K562 (cell line): ENCODE data around the gene GDF15. TPM values are rescaled to one million over a fixed set of nuclear protein-coding genes. Genes with fewer than 3 reads are reported as not detected.

Source experiments
- ASH1L ChIP-seq: fragments of 450-650 bp; IDR thresholded peaks from 2 replicates; pipeline ENCODE4 v1.6.1; 2018; ENCODE audit warnings: borderline replicate concordance, mild to moderate bottlenecking, low read depth; ENCODE audit not compliant: partially characterized antibody
- CREM ChIP-seq: IDR thresholded peaks from 2 replicates; pipeline ENCODE4 v1.6.1; 2014; ENCODE audit warnings: antibody characterized with exemption, low read depth
- EWSR1 ChIP-seq: fragments of 450-650 bp; IDR thresholded peaks from 2 replicates; pipeline ENCODE4 v1.6.1; 2018; ENCODE audit warnings: borderline replicate concordance, mild to moderate bottlenecking, low read depth, moderate library complexity; ENCODE audit not compliant: partially characterized antibody
- FOXK1 ChIP-seq: sonication (generic); formaldehyde crosslinking; IDR thresholded peaks from 2 replicates; pipeline ENCODE4 v1.8.0; 2022; ENCODE audit warnings: missing genetic modification reagents, mild to moderate bottlenecking, borderline replicate concordance
- FUS ChIP-seq: fragments of 200-400 bp; formaldehyde crosslinking; optimal IDR thresholded peaks from 2 replicates; pipeline ENCODE3; 2017; ENCODE audit warnings: low read depth, low read length
- GABPB2 ChIP-seq: fragments of 250-450 bp; sonication (Bioruptor Pico); conservative IDR thresholded peaks from 2 replicates; pipeline ENCODE4 v1.5.1; 2021; ENCODE audit warnings: mild to moderate bottlenecking
- GATAD2A ChIP-seq: fragments of 450-650 bp; IDR thresholded peaks from 2 replicates; pipeline ENCODE4 v1.6.1; 2017
- GATAD2B ChIP-seq: fragments of 450-650 bp; IDR thresholded peaks from 2 replicates; pipeline ENCODE4 v1.6.1; 2017; ENCODE audit warnings: mild to moderate bottlenecking, borderline replicate concordance
- MYNN ChIP-seq, 2 experiments: sonication (generic); formaldehyde crosslinking in 1 of 2; IDR thresholded peaks; 2 replicates each; pipeline versions ENCODE4 v1.5.0 to v1.6.1; 2016 to 2020; ENCODE audit warnings: antibody characterized with exemption in 1 of 2, missing genetic modification reagents in 1 of 2
- NCOA2 ChIP-seq, 2 experiments: fragments of 450-650 bp; IDR thresholded peaks; 2 replicates each; pipeline ENCODE4 v1.6.1; 2018; ENCODE audit warnings: mild to moderate bottlenecking in 2 of 2, moderate library complexity in 1 of 2; ENCODE audit not compliant: partially characterized antibody in 2 of 2
- PTTG1 ChIP-seq: fragments of 450-650 bp; IDR thresholded peaks from 2 replicates; pipeline ENCODE4 v1.6.1; 2016; ENCODE audit warnings: low read depth, mild to moderate bottlenecking, missing genetic modification characterization, missing compliant biosample characterization
- SAFB2 ChIP-seq: fragments of 200-400 bp; formaldehyde crosslinking; IDR thresholded peaks from 2 replicates; pipeline ENCODE4 v1.6.1; 2018; ENCODE audit warnings: borderline replicate concordance, low read length, low read depth, moderate library complexity; ENCODE audit not compliant: severe bottlenecking
- SREBF1 ChIP-seq: fragments of 150-350 bp; IDR thresholded peaks from 2 replicates; pipeline ENCODE4 v1.6.1; 2014; ENCODE audit warnings: antibody characterized with exemption, low read depth, low read length, borderline replicate concordance
- TEAD2 ChIP-seq: fragments of 450-650 bp; IDR thresholded peaks from 2 replicates; pipeline ENCODE4 v1.6.1; 2016; ENCODE audit warnings: missing genetic modification characterization, control low read depth, missing compliant biosample characterization
- ZFP30 ChIP-seq: fragments of 250-450 bp; sonication (Bioruptor Pico); IDR thresholded peaks from 2 replicates; pipeline ENCODE4 v1.8.0; 2022; ENCODE audit warnings: moderate library complexity, mild to moderate bottlenecking, inconsistent platforms, borderline replicate concordance
- ZNF766 ChIP-seq: fragments of 200-800 bp; sonication (Bioruptor generic); conservative IDR thresholded peaks from 2 replicates; pipeline ENCODE4 v1.6.1; 2016; ENCODE audit warnings: missing genetic modification characterization, missing compliant biosample characterization
- ZSCAN29 ChIP-seq: fragments of 450-650 bp; IDR thresholded peaks from 2 replicates; pipeline ENCODE4 v1.6.1; 2017
- polyA plus RNA-seq, 8 experiments: library from polyadenylated mRNA; depleted of rRNA in 4 of 8; stranded (reverse) in 5 of 8; unstranded in 3 of 8; fragments of >200 nt; fragmentation: Nextera tagmentation in 2 of 8; fragmentation: Illumina TruSeq in 1 of 8; extraction: Ambion mirVana in 2 of 8; extraction: Trizol in 1 of 8; gene quantifications; 2 replicates each; pipeline versions ENCODE4 v1.2.1 to v1.2.3, GENCODE V29; 2011 to 2014; ENCODE audit warnings: inconsistent platforms in 1 of 8, missing spikeins in 1 of 8
- total RNA-seq, 7 experiments: library from RNA; depleted of rRNA in 6 of 7; stranded (reverse); fragments of >200 nt in 6 of 7; fragmentation: Illumina TruSeq in 2 of 7; extraction: Trizol in 2 of 7; gene quantifications; 2 replicates each; pipeline versions ENCODE4 v1.2.1 to v1.2.3, GENCODE V29; 2011 to 2021; ENCODE audit warnings: low replicate concordance in 1 of 7
- TF ChIP-seq, protein P1 (sequence below), 2 experiments: fragments of 450-650 bp; formaldehyde crosslinking in 1 of 2; IDR thresholded peaks; 2 replicates each; pipeline versions ENCODE4 v1.4.0 to v1.6.1; 2014 to 2020; ENCODE audit warnings: mild to moderate bottlenecking in 2 of 2, borderline replicate concordance in 1 of 2, low read depth in 1 of 2
- TF ChIP-seq, protein P2 (sequence below): sonication (generic); formaldehyde crosslinking; IDR thresholded peaks from 2 replicates; pipeline ENCODE4 v1.8.0; 2022; ENCODE audit warnings: missing genetic modification reagents, mild to moderate bottlenecking, moderate library complexity, borderline replicate concordance

Gene GDF15
- total and polyA plus RNA-seq, 9 of the 15 experiments (the other 6 are each of a cell fraction or from before 2014, with no cell fraction given) = 2.3 to 82.4 (median 12.5) TPM

DNA sequence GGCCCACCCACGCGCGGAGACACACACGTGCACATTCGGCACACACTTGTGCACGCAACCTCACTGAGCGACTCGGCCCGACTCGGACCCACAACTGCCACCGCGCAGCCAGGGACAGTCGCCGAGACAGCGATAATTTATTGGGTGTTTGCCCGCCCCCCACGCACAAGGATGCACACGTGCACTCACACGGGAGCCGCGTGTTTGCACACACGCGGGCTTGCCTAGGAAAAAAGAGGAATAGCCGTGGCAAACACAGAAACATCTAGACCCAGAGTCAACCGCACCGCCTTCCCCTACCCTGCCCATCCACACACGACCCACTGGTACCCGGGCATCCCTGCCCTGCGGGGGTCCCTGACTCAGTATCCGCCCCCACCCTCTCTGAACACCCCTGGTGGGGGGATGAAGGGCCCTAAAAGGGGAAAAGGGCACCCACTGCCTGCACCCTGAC lies 32.1 kb downstream of the GDF15 start (continued):
- TF ChIP-seq GATAD2B (peak; percentile 12; the same call in 1 of the 2 replicates), SREBF1 (no peak), ZNF766 (CRISPR knock-in tag) (no peak), GATAD2A (0 out of 2 replicates have a peak, but pooled peaks have one; percentile 67), MYNN (IDR thresholded peaks at IDR 0.05) (peak; percentile 73; the same call in 1 of the 2 replicates), MYNN (CRISPR knock-in tag; IDR thresholded peaks at IDR 0.05) (no peak), NCOA2 (IDR thresholded peaks at IDR 0.05; ENCODE audit: partially characterized antibody in 2 of 2) (no peak), FOXK1 (CRISPR knock-in tag) (0 out of 2 replicates have a peak, but pooled peaks have one; percentile 67), ZFP30 (CRISPR knock-in tag) (no peak), FUS (no peak), SAFB2 (no peak), EWSR1 (no peak), PTTG1 (no peak), ASH1L (no peak), ZSCAN29 (no peak), GABPB2 (CRISPR knock-in tag) (no peak), TEAD2 (no peak), CREM (peak; percentile 13; the same call in 1 of the 2 replicates)
- TF ChIP-seq, protein P1, sequence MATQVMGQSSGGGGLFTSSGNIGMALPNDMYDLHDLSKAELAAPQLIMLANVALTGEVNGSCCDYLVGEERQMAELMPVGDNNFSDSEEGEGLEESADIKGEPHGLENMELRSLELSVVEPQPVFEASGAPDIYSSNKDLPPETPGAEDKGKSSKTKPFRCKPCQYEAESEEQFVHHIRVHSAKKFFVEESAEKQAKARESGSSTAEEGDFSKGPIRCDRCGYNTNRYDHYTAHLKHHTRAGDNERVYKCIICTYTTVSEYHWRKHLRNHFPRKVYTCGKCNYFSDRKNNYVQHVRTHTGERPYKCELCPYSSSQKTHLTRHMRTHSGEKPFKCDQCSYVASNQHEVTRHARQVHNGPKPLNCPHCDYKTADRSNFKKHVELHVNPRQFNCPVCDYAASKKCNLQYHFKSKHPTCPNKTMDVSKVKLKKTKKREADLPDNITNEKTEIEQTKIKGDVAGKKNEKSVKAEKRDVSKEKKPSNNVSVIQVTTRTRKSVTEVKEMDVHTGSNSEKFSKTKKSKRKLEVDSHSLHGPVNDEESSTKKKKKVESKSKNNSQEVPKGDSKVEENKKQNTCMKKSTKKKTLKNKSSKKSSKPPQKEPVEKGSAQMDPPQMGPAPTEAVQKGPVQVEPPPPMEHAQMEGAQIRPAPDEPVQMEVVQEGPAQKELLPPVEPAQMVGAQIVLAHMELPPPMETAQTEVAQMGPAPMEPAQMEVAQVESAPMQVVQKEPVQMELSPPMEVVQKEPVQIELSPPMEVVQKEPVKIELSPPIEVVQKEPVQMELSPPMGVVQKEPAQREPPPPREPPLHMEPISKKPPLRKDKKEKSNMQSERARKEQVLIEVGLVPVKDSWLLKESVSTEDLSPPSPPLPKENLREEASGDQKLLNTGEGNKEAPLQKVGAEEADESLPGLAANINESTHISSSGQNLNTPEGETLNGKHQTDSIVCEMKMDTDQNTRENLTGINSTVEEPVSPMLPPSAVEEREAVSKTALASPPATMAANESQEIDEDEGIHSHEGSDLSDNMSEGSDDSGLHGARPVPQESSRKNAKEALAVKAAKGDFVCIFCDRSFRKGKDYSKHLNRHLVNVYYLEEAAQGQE (IDR thresholded peaks at IDR 0.05; ENCODE audit: borderline replicate concordance) = no peak
- TF ChIP-seq, protein P1 (CRISPR knock-in tag; IDR thresholded peaks at IDR 0.05; ENCODE audit: low read depth) = no peak; the same call in 1 of the 2 replicates
- TF ChIP-seq, protein P2, sequence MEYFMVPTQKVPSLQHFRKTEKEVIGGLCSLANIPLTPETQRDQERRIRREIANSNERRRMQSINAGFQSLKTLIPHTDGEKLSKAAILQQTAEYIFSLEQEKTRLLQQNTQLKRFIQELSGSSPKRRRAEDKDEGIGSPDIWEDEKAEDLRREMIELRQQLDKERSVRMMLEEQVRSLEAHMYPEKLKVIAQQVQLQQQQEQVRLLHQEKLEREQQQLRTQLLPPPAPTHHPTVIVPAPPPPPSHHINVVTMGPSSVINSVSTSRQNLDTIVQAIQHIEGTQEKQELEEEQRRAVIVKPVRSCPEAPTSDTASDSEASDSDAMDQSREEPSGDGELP (CRISPR knock-in tag) = no peak; the same call in 1 of the 2 replicates
